AG09309 (cell line): ENCODE data around the gene SLC51A.

Experiments used
- DNase-seq: peaks from one replicate; pipeline ENCODE4 v3.0.0-alpha.2; 2010; ENCODE audit warnings: low read depth
- H3K4me3 ChIP-seq: 2 replicates; pipeline ENCODE4 v1.5.1; 2011; ENCODE audit warnings: mild to moderate bottlenecking, low read depth, low read length, moderate library complexity; ENCODE audit not compliant: control insufficient read depth
- CTCF ChIP-seq: IDR thresholded peaks from 2 replicates; pipeline ENCODE4 v1.5.1; 2011; ENCODE audit warnings: mild to moderate bottlenecking, low read depth, low read length, inconsistent platforms; ENCODE audit not compliant: insufficient read depth, control insufficient read depth; ENCODE audit errors: missing control alignments

SLC51A gene

GRCh38 chr3:196232154-196232881 lies 16.0 kb downstream of the SLC51A start:
- no peak for DNase-seq
- H3K4me3 ChIP-seq = no peak overlapping the region
- TF ChIP-seq CTCF = no peak

GRCh38 chr3:196232882-196233251 lies 16.5 kb downstream of the SLC51A start:
- H3K4me3 ChIP-seq = no peak overlapping the region
- DNase-seq = no peak
- no peak for TF ChIP-seq CTCF

- TF ChIP-seq CTCF = no peak
- no peak overlapping the region for H3K4me3 ChIP-seq
- DNase-seq = no peak
Observed at GRCh38 chr3:196235452-196236122, 19.3 kb downstream of the SLC51A start.

- no peak for DNase-seq
- TF ChIP-seq CTCF = no peak
- H3K4me3 ChIP-seq = no peak overlapping the region
Observed at GRCh38 chr3:196236223-196236622, 19.9 kb downstream of the SLC51A start.

GRCh38 chr3:196237203-196237602 lies 20.9 kb downstream of the SLC51A start:
- no peak for DNase-seq
- H3K4me3 ChIP-seq = no peak overlapping the region
- no peak for TF ChIP-seq CTCF

GRCh38 chr3:196238612-196239560 lies 22.6 kb downstream of the SLC51A start:
- DNase-seq = no peak
- H3K4me3 ChIP-seq = no peak overlapping the region
- TF ChIP-seq CTCF = no peak
